SW480 (cell line): ENCODE results near the gene GDF11.

ENCODE experiments used
- DNase-seq: peaks from one replicate; pipeline ENCODE4 v3.0.0-alpha.2; 2016; ENCODE audit warnings: low spot score

Gene GDF11

DNA sequence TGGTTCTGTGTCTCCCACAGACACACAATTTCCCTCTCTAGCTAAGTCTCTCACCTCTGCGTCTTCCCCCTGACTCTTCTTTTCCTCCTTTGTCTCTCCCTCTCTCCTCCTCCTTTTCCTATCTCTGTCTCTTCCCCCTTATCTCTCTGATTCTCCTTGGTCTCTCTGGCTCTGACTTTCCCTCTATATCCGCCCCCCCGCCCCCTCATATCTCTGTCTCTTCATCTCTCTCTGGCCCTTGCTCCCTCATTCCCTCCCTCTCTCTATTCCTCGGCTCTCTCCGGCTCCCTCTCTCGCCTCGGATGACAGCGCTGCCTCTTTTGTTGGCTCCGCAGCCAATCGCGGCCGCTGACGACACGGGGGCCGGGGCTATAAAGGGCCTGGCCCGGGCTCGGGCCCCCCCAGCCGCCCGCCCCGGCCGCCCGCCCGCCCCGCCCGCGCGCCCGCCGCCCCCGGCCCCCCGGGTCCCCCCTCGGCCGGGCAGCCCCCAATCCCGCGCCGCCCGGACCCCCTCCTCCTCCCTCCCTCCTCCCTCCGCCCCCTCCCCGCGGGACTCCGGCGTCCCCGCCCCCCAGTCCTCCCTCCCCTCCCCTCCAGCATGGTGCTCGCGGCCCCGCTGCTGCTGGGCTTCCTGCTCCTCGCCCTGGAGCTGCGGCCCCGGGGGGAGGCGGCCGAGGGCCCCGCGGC, at the start of gene GDF11:
Gene GDF11 (plus strand): TSS at position 404 of the 687 bp plus-strand sequence. CDS start 195 bp downstream, at position 599.
- DNase-seq = peak; percentile 64

DNA sequence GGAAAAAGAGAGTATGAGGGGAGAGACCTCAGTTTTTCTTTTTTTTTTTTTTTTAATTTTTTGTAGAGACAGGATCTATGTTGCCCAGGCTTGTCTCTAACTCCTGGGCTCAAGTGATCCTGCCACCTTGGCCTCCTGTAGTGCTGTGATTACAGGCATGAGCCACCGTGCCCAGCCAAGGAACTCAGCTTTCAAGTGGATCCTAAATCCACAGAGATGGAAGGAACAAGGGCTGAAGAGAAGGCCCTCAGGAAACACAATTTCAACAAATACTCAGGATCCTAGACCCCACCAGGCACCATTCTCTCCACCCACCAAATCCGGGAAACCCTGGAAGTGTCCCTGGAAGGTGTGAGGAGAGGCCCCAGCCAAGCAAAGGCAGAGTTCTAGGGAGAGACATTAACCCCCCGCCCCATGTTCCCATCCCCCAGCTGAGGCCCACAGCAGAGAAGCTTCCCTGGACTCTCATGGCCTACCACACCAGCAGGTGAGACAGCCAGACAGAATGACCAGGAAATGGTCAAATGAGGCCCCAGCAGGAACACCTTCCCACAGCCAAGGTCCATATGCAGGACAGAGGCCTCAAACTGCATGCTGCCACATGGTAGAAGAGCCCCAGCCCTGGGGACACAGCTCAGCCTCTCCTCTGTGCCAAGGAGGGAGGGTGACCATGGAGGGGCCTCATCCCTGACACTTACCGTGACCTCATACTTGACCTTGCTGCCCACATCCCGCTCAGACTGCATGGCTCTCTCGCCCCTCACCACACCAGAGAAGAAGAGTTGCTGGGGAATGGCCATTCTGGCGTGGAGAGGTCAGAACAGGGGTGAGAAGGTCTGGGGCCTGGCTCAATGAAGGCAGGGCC, 49.4 kb upstream of the GDF11 start:
- no peak for DNase-seq

DNA sequence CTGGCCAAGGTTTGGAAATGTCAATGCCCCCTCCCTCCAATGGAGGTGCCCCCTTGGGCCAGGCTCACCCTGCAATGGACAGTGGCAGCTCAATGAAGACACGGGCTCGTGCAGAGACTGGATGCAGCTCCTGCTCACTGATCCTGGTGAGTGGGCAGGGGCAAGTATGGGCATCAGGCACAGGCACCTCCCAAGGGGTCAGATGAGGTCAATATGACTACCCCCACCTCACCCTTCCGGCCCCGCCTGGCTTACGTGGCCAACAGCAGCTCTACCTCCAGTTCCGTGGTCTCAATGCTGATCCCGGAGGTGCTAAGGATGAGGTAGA, 48.8 kb upstream of the GDF11 start:
- no peak for DNase-seq

DNA sequence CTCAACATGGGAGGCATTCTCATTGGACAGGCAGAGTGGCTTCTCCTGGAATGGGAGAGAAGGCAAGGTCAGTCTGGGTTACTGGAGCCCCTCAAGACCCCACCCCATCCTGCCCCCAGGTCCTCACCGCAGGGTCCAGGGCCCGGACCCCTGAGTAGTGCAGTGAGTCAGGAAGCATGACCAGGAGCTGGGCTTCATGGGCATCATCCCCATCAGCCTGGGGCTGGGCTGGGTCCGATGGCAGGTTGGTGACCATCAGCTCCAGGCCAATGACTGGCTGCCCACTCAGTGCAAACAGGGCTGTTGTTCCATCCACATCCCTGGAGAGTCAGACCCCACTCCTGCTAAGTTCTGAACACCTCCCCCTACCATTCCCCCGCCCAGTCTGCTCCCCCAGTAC, 48.3 kb upstream of the GDF11 start:
- DNase-seq = no peak

DNA sequence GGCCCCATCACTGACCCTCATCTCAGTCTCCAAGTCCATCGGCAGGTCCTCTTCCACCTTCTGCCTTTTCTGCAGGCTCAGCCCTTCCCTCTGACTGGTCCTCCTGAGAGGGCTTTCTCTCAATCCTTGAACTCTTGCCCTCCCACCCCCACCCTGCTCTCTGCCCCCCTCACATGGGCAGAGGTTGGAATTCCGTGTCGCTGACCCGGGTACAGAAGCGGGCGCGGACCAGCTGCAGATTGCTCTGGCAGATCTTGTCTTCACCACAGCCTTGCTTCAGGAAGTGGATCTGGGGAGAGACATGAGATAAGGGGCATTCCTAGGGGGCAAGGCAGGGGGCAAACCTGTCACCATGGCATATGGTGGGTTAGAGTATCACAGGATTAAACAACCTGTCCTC, 47.6 kb upstream of the GDF11 start:
- no peak for DNase-seq

DNA sequence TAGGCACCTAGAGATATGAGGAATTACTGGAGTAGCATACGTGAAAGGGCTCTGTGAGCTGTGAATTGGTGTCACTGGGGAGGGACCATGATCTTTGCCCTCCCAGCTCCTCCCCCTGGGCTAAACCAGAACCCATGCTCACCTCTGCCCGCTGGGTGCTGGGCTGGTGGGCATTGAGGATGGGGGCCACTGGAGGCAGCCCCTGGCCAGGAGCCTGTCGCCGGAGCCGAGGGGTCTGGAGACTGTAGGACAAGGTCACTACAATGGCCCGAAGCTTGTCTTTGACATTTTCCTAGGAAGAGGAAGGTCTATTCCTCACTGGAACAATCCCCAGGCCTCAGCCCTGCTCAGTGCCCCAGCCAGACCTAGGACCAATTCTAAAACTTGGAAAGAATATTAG, 46.8 kb upstream of the GDF11 start:
- no peak for DNase-seq

DNA sequence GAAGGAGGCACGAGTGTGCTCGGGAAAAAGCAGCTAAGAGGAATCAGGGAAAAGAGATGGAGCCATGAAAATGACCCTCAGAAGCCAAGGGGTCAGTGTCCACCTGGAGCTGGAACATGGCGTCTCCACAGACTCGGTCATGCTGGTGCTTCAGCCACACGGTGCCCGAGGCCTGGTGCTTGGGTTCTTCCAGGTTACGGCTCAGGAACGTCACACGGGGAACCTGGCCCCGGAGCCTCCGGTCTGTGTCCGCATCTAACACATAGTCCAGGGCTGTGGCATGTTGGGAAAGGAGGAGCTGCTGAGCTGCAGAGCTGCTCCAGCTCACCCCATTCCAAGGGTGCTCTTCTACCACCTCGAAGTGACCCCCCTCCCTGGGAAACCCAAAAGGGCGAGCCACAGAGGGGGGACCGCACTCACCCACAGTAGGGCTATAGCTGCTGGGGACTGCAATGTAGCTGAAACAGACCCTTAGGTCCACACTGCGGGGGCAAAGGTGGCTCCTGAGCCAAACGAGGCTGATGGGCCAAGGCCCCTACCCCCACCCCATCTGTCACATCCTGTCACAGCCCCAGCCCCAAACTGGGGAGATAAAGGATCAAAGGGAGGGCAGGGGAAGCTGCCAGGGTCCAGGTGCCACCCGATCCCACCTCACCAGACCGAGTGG, 46.0 kb upstream of the GDF11 start:
- no peak for DNase-seq

DNA sequence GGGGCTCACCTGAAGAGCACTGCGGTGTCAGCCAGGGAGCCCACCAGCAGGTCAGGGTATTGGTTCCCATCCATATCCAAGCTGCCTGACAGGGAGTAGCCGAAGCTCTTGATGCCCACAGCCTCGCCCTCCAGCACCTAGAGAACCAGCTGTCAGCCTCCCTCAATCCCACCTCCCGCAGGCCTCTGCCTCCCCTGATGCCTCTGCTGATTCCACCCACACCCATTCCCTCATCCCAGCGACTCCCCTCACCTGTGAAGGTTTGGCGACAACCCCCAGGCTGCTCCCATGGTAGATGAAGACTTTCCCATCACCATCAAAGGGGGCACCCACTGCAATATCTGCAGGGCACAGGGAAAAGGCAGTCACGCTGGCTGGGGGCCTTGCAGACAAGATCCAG, 45.2 kb upstream of the GDF11 start:
- DNase-seq = no peak

DNA sequence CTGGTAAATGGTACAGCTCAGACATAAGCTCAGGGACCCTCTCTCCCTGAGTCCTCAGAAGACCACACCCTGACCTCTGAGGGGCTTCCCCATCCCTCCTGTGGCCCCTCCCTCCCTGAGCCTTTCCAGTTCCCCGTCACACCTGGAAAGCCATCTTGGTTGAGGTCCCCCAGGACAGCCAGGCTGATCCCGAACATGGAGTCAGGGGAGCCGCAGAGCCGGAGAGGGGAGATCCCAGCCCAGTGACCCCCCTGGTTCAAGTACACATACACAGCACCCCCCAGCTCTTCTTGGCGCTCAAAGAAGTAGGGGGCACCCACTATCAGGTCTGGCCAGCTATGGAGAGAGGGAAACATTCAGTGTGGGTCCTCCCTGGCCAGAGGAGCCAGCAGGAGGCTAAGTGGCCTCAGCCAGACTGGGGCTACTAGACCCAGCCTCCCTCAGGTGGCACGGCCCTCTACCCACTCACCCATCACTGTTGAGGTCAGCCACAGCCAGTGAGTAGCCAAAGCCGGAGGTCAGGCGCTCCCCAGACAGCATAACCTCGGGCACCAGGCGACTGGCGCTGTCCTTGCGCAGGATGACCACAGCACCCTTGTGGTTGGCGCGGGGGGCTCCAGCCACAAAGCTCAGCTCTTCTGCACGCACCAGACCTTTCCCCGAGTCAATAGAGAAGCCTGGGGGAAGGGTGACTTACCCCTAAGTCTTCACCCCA, 44.5 kb upstream of the GDF11 start:
- DNase-seq = no peak

DNA sequence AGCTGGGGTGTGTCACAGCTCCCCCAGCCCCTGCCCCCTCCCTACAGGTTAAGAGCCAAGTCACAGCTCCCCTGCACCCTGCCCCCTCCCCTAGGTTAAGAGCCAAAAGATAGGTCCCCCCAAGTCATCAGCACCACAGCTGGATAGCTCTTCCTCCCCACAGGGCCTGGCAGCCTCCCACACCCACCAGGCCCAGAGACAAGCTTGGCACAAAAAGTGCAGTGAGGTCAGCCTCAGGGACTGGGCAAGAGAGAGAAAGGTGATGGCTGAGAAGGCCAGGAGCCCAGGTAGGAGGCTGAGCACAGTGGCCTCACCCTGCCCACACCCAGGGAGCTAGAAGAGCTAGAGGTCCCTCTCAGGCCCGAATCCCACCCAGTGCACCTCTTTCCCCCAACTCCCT, 44.0 kb upstream of the GDF11 start:
- no peak for DNase-seq

DNA sequence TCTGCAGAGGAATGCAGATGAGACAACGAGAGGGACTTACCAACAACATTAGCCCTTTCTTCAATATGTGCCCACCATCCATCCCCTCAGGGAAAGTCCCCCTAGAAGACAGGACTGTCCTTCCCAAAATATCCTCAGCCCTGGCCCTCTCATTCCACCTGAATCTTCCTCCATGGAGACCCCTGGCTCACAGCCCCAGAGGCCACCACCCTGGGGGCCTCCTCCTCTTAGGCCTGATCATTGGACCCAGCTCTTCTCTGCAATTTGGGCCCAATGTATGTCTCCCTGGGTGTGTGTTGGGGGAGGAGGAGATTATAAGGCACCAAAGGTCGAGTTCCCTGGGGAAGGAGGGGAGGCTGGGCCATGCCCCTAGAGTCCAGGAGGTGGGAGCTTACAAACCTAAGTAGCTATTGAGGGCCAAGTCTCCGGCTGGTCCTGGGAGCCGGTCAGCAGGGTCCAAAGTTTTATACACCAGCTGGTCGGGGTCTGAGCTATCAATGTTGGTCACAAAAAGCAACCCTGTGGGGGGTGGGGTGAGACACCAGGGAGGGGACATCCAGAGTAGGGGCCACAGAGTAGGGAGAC, 43.4 kb upstream of the GDF11 start:
- DNase-seq = no peak

DNA sequence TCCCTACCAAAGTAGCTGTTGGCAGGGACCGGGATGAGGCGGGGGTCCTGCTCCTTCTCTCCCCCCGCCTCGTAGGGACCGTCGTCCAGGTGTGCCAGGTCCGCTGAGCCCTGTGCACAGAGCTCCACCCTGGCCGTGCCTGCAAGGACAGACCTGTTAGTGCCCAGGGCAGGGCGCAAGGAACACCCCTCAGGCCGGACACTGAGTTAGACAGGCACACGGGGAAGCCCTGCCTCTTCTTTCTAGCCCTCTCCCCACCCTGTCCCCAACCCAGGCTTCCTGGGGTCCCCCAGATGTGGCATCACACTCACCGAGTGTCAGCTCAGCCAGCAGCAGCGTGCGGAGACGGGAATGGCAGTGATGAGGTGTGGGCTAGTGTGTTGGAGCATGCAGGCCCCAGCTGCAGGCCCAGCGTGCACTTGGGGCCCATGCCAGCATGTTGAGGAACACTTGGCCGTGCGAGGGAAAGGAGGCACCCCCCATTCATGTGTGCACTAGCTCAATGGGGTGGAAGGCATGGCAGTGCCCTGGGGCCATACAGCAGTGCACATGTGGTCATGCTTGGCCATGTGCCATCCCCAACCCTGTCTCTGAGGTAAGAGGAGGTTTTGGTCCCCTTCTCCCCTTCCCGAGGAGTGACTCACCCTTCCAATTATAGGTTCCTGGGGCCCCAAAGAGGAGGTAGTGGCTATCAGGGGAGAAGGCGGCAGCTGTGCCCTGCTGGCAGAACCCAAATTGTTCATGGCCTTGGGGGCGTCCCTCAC, 42.5 kb upstream of the GDF11 start:
- no peak for DNase-seq

DNA sequence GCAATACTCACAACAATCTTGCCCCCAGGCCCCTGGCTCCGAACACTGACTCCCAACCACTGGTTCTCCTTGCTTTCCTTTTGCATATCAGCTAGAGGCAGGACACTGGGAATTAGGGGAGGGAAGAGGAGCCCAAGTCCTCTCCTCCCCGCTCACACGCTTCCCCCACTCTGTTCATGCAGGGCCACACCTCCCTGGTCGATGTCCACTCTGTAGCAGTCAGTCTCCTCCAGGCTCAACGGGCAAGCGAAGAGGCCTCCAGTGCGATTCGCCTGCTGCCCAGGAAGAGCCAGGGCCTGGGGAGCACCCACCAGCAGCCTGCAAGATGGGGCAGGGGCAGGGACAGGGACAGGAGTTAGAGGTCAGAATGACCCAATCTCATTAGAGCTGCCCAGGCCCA, 40.1 kb upstream of the GDF11 start:
- no peak for DNase-seq

DNA sequence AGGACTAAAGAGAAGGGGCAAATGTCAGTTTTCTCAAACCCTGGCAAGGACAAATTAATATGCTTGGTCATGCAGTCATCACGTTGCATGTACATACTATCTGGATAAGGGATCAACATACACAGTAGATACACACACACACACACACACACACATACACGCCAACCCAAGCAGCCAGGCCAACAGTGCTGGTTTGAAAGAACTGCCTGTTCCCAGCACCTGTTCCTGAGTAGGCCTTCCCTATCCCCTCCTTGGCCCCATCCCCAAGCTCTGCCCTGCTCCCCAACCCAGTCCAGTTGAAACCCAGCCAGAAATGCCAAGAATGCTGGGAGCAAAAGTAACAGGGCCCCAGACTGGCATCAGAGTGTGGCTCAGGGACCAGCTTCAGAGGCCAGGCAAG, 39.6 kb upstream of the GDF11 start:
- DNase-seq = no peak

DNA sequence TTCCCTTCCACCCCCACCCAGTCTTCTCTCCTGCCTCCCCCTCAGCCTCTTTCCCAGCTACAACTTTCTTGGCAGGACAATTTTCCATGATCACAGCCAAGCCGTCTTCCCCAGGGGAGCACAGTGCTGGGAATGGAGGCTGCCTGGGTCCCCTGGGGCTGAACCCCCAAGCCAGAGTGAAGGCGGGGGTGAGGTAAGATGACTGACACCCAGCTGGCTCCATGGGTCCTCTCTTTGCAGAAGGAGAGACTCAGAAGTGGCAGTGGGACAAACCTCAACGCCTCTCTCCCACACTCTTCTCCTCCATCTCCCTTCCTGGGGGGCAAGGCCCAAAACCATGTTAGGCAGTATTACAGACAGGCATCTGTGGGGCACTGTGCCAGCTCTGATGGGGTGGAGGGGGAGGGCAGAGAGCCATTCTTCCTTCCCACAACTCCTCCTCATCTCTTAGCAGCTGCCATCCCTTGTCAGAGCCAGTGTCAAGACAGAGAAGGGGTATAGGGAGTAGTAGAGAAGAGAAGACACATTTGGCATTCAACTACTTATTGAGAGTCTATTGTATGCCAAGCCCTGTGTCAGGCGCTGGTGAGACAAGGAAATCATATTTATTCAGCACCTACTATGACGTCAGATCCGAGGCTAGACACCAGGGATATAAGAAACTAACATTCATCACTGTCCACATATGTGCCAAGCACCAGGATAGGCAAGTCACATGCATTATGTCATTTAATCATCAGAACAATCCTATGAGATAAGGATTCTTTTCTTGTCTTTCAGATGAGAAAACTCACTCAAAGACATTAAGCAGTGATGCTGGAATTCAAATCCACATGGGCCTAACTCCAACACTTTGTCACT, 38.8 kb upstream of the GDF11 start:
- no peak for DNase-seq

DNA sequence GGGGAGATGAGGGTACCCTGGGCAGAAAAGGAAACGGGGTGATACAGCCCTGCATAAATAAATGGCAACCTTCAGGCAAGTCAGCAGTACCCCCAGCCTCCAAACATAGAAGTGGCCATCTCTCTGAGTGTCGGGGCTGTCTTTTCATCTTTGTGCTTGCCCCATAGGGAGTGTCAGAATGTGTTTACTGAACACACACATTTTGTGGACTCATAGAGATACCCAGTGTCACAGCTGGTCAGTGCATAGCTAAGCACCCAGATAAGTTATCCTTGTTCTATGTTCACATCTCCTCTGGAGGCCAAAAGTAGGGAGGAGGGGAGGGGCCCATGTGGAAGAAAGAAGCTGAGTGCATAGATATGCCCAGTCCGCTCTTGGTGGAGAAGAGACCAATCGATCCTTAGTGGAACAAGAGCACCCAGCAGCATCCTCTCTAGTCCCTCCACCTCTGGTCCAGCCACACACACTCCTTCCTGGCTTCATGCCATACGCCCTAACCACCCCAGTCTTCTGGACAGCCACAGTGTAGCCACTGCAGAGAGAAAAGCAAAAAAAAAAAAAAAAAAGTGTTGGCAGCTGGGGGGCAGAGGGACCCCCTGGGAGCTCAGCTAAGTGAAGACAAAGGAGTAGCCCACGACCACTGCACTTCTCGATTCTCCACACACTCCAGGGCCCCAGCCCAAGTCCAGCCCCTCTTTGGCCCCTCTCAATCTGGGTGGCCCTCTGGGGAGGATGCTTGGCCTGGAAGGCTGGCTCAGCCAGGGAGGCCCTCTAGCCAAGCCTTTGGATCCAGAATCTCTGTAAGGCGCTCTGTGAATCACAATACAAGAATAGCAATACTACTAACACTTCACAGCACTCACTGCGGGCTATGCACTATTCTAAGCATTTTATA, 37.9 kb upstream of the GDF11 start:
- DNase-seq = no peak

DNA sequence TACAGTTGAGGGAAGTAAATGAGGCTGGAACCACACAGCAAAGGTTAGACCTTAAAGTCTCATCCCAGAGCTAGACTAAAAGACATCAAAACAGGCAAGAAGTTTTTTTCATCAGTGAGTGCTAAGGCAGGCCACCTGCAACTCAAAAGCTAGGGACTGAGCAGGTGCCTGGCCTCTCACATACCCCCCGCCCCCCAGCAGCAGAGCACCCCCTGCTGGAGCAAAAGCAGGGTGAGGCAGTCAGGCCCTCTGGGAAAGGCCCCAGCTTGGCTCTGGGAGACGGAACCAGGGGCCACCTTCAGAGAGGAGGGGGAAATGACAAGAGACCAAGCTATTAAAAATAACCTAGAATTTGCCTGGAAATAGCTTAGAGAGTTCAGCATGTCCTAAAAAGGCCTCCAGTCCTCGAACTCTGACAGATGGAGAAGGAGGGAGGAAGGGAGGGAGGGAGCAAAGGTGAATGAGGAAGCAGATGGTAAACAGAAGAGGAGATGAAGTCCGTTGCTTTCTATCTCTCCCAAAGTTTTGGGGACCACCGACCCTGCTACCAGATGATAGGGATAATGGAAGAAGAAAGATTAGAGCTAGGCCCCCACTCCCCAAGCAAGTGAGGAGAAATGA, 37.0 kb upstream of the GDF11 start:
- DNase-seq = no peak

DNA sequence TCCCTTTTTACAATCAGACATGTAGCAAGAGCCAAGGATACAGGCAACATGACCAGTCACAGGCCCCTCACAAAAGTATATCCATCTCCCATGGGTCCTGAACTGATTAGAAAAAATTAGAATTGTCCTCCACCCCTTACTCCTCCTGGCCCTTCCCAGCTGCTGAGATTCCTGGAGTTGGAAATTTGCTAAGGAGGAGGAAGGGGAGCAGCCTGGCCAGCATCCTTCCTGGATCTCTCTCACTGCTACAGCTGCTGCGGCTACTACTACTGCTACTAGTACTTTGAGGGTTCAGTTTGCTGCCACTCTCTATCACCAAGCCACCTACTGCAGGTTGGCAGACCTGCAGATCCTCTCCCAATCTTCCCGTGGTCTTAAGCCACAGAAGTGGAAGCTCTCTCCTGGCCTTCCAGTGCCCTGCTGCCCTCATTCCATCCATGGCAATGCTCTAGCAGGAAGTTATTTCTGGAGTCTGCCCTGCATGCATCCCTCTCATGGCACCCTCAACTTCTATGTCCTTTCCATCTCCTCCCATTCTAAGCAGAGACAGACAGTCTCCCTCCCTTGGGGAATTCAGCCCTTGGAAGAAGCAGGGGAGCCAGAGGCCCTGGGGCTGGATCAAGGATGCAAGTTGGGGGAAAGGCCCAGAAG, 36.2 kb upstream of the GDF11 start:
- no peak for DNase-seq
